Measurements from ENCODE around the gene CRYBG2. TPM values are rescaled to one million over a fixed set of nuclear protein-coding genes. Genes with fewer than 3 reads are reported as not detected.

CRYBG2 gene
- total RNA-seq, 1 donor from 2014 or later: 67.0 TPM

GRCh38 chr1:26281971-26282370 lies 72.0 kb downstream of the CRYBG2 start:
- Histone ChIP-seq H3K27me3 (no peaks in the 10 kb centered on the region), H3K27ac (peak overlapping the region; percentile 95), H3K9me3 (no peaks in the 10 kb centered on the region), H3K4me3 (no peak overlapping the region), H3K4me1 (peaks cover 88% of the 10 kb centered on the region), H3K36me3 (peaks cover 0 to 8% of the 10 kb centered on the region in 2 donors)
- intact Hi-C loops (cut with DNase I): no loop called here
- no peak for TF ChIP-seq CTCF (IDR thresholded peaks at IDR 0.05)
- TF ChIP-seq POLR2AphosphoS5 (IDR thresholded peaks at IDR 0.05; ENCODE audit: insufficient read depth in 1 of 2, low read depth in 1 of 2): no peak
- TF ChIP-seq POLR2A (IDR thresholded peaks at IDR 0.05): no peak
- peak in 1 of 2 donors; percentile 79 for DNase-seq (ENCODE audit: extremely low spot score in 2 of 2)

- Histone ChIP-seq H3K4me1 (peaks cover 91% of the 10 kb centered on the region), H3K27ac (peak overlapping the region; percentile 95), H3K36me3 (peaks cover 0 to 8% of the 10 kb centered on the region in 2 donors), H3K27me3 (no peaks in the 10 kb centered on the region), H3K9me3 (no peaks in the 10 kb centered on the region), H3K4me3 (peak overlapping the region; percentile 80 to 90)
- intact Hi-C loops (cut with DNase I): no loop called here
- no peak for DNase-seq (ENCODE audit: extremely low spot score in 2 of 2)
- TF ChIP-seq POLR2AphosphoS5 (IDR thresholded peaks at IDR 0.05; ENCODE audit: insufficient read depth in 1 of 2, low read depth in 1 of 2): no peak
- TF ChIP-seq CTCF (IDR thresholded peaks at IDR 0.05): no peak
- TF ChIP-seq POLR2A (IDR thresholded peaks at IDR 0.05): no peak
These were observed 72.6 kb downstream of the CRYBG2 start for GRCh38 chr1:26281091-26281958.

- peaks cover 91% of the 10 kb centered on the region for H3K4me1 ChIP-seq
- H3K27me3 ChIP-seq: no peaks in the 10 kb centered on the region
- peaks cover 0 to 8% of the 10 kb centered on the region in 2 donors for H3K36me3 ChIP-seq
- peak overlapping the region; percentile 80 to 90 for H3K4me3 ChIP-seq
- no peaks in the 10 kb centered on the region for H3K9me3 ChIP-seq
- TF ChIP-seq POLR2A (IDR thresholded peaks at IDR 0.05) (no peak), POLR2AphosphoS5 (IDR thresholded peaks at IDR 0.05; ENCODE audit: insufficient read depth in 1 of 2, low read depth in 1 of 2) (no peak), CTCF (IDR thresholded peaks at IDR 0.05) (no peak)
- intact Hi-C loops (cut with DNase I): no loop called here
- peak in 1 of 2 donors; percentile 93 for DNase-seq (ENCODE audit: extremely low spot score in 2 of 2)
- peak overlapping the region; percentile 95 for H3K27ac ChIP-seq
These were observed 73.4 kb downstream of the CRYBG2 start for GRCh38 chr1:26280333-26281042.

GRCh38 chr1:26279456-26280332 lies 74.2 kb downstream of the CRYBG2 start, which contains the start of gene SH3BGRL3:
TSS of gene SH3BGRL3 (plus strand) at chr1:26280086. CDS start at chr1:26280156, 70 bp downstream.
- Histone ChIP-seq H3K4me3 (peak within 1 kb of the TSS; percentile 80 to 90), H3K36me3 (peaks cover 0 to 8% of the 10 kb centered on the region in 2 donors), H3K4me1 (peaks cover 90% of the 10 kb centered on the region), H3K27me3 (no peaks in the 10 kb centered on the region), H3K27ac (peak within 1 kb of the TSS; percentile 95), H3K9me3 (no peaks in the 10 kb centered on the region)
- peak in 1 of 2 donors; percentile 79 for DNase-seq (ENCODE audit: extremely low spot score in 2 of 2)
- peak in 1 of 2 donors; percentile 85 for TF ChIP-seq POLR2A (IDR thresholded peaks at IDR 0.05)
- TF ChIP-seq POLR2AphosphoS5 (IDR thresholded peaks at IDR 0.05; ENCODE audit: insufficient read depth in 1 of 2, low read depth in 1 of 2): peak; percentile 64 to 98
- peak in 2 of 3 experiments; percentile 4 to 26 for TF ChIP-seq CTCF (IDR thresholded peaks at IDR 0.05)
- intact Hi-C loops (cut with DNase I): no loop called here

All from vagina (tissue), 2 donors.